Osteoblast (primary cell): Measurements from ENCODE around the gene KCNA1. TPM values are rescaled to one million over a fixed set of nuclear protein-coding genes. Genes with fewer than 3 reads are reported as not detected.
A peak's percentile ranks its signal among the peaks of the same experiment; 100 is the strongest.

Source experiments
- DNase-seq: peaks from one replicate; pipeline ENCODE4 v3.0.0; 2011; ENCODE audit warnings: low spot score, mixed read lengths; ENCODE audit not compliant: insufficient read length; ENCODE audit errors: missing footprints
- H2AFZ ChIP-seq: 2 replicates; pipeline ENCODE4 v1.6.0; 2011; ENCODE audit warnings: mild to moderate bottlenecking, low read length
- H3K27ac ChIP-seq: 2 replicates; pipeline ENCODE4 v1.5.1; 2011; ENCODE audit warnings: mild to moderate bottlenecking, low read depth, low read length, moderate library complexity
- H3K27me3 ChIP-seq: 2 replicates; pipeline ENCODE4 v1.6.0; 2012; ENCODE audit warnings: mild to moderate bottlenecking, control low read depth, inconsistent platforms, low read length, moderate library complexity; ENCODE audit not compliant: insufficient read depth
- H3K36me3 ChIP-seq: 2 replicates; pipeline ENCODE4 v1.5.1; 2011; ENCODE audit warnings: mild to moderate bottlenecking, low read length, control low read depth, moderate library complexity; ENCODE audit not compliant: insufficient read depth
- H3K4me1 ChIP-seq: 2 replicates; pipeline ENCODE4 v1.5.1; 2011; ENCODE audit warnings: mild to moderate bottlenecking, low read length, control low read depth, moderate library complexity; ENCODE audit not compliant: insufficient read depth
- H3K4me2 ChIP-seq: 2 replicates; pipeline ENCODE4 v1.6.0; 2011; ENCODE audit warnings: mild to moderate bottlenecking, low read length; ENCODE audit not compliant: insufficient read depth
- H3K4me3 ChIP-seq: fragments of 200-600 bp; sonication (generic); 3 replicates; pipeline ENCODE4 v1.5.1; 2012; ENCODE audit warnings: mild to moderate bottlenecking, low read length, inconsistent platforms; ENCODE audit not compliant: insufficient read depth
- H3K79me2 ChIP-seq: 2 replicates; pipeline ENCODE4 v1.6.0; 2012; ENCODE audit warnings: mild to moderate bottlenecking, low read length, control low read depth, inconsistent platforms; ENCODE audit not compliant: insufficient read depth
- H3K9me3 ChIP-seq: 2 replicates; pipeline ENCODE4 v1.5.1; 2011; ENCODE audit warnings: low read depth, low read length, control low read depth
- H4K20me1 ChIP-seq: 2 replicates; pipeline ENCODE4 v1.6.0; 2012; ENCODE audit warnings: mild to moderate bottlenecking, low read length, control low read depth; ENCODE audit not compliant: insufficient read depth
- CTCF ChIP-seq: IDR thresholded peaks from 2 replicates; pipeline ENCODE4 v1.5.1; 2011; ENCODE audit warnings: mild to moderate bottlenecking, low read depth, low read length, moderate library complexity; ENCODE audit errors: extremely low read depth
- total RNA-seq: library from RNA; depleted of rRNA; stranded (reverse); fragments of >200 nt; gene quantifications from 2 replicates; pipeline ENCODE4 v1.2.3, GENCODE V29; 2012

KCNA1 gene
- total RNA-seq, 1 donor, result under 0.01 TPM

- H3K79me2 ChIP-seq, result no peaks in the 10 kb centered on the region
- peak; percentile 35 for DNase-seq
- H3K27ac ChIP-seq, result no peak overlapping the region
- no peak overlapping the region for H3K4me3 ChIP-seq
- no peak overlapping the region for H2AFZ ChIP-seq
- H3K4me1 ChIP-seq, result no peaks in the 10 kb centered on the region
- H4K20me1 ChIP-seq, result no peaks in the 10 kb centered on the region
- no peaks in the 10 kb centered on the region for H3K9me3 ChIP-seq
- H3K27me3 ChIP-seq, result peaks cover 39% of the 10 kb centered on the region
- H3K36me3 ChIP-seq, result no peaks in the 10 kb centered on the region
- no peak overlapping the region for H3K4me2 ChIP-seq
- TF ChIP-seq CTCF, result no peak
Measured at GRCh38 chr12:4909410-4909733, 333 bp upstream of the KCNA1 start.

DNA sequence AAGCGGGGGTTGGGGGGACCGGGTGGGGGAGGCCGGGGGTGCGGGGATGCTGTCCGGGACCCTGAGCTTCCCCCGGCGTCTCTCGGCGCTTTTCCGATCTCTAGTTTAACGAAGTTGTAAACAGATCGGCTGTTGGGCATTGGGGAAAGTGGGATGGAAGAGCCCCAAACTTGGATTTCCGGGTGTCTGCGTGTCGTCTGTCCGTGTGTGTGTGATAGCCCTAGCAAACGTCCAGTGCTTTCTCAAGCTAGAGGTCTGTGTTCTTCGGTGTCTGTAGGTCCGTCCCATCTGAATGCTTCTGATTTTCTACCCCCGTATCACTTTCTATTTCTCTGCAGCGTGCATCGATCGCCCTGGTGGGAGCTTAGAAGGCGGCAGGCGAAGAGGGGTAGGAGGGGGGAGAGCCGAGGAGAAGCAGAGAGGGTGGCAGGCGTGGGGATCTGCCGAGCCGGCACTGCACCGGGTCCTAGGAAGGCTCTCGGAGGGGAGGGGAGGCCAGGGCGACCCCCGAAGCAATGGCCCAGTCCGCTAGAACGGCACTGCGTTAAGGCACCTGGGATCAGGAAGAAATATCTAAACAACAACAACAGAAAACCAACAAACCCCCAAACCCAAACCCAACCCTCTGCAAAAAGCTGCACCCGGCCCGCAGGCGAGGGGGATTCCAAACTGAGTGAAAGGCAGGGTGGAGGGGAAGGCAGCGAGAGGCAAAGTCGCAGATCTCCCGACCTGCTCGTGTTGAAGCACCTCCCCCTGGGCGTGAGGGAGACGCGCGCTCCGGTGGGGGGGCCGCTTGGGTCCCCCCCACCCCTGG, 1.0 kb downstream of the KCNA1 start:
- peak; percentile 76 for DNase-seq

DNA sequence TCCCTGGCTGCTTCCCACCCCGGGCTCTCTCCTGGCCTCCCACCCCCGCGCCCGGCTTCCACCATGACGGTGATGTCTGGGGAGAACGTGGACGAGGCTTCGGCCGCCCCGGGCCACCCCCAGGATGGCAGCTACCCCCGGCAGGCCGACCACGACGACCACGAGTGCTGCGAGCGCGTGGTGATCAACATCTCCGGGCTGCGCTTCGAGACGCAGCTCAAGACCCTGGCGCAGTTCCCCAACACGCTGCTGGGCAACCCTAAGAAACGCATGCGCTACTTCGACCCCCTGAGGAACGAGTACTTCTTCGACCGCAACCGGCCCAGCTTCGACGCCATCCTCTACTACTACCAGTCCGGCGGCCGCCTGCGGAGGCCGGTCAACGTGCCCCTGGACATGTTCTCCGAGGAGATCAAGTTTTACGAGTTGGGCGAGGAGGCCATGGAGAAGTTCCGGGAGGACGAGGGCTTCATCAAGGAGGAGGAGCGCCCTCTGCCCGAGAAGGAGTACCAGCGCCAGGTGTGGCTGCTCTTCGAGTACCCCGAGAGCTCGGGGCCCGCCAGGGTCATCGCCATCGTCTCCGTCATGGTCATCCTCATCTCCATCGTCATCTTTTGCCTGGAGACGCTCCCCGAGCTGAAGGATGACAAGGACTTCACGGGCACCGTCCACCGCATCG, 1.8 kb downstream of the KCNA1 start:
- Histone ChIP-seq H3K27ac (no peak overlapping the region), H3K79me2 (no peaks in the 10 kb centered on the region), H3K36me3 (no peaks in the 10 kb centered on the region), H3K9me3 (no peaks in the 10 kb centered on the region), H3K4me1 (no peaks in the 10 kb centered on the region), H2AFZ (no peak overlapping the region), H3K27me3 (peaks cover 39% of the 10 kb centered on the region), H3K4me2 (no peak overlapping the region), H4K20me1 (no peaks in the 10 kb centered on the region), H3K4me3 (no peak overlapping the region)
- no peak for TF ChIP-seq CTCF
- DNase-seq, result peak; percentile 45

More for the DNA sequence above, 1.0 kb downstream of the KCNA1 start:
- H2AFZ ChIP-seq, result no peak overlapping the region
- H3K4me2 ChIP-seq, result peak overlapping the region; percentile 48
- H3K79me2 ChIP-seq, result no peaks in the 10 kb centered on the region
- no peak for TF ChIP-seq CTCF
- no peaks in the 10 kb centered on the region for H3K9me3 ChIP-seq
- H4K20me1 ChIP-seq, result no peaks in the 10 kb centered on the region
- H3K27me3 ChIP-seq, result peaks cover 39% of the 10 kb centered on the region
- H3K36me3 ChIP-seq, result no peaks in the 10 kb centered on the region
- H3K4me3 ChIP-seq, result peak overlapping the region; percentile 42
- H3K4me1 ChIP-seq, result no peaks in the 10 kb centered on the region
- no peak overlapping the region for H3K27ac ChIP-seq

DNA sequence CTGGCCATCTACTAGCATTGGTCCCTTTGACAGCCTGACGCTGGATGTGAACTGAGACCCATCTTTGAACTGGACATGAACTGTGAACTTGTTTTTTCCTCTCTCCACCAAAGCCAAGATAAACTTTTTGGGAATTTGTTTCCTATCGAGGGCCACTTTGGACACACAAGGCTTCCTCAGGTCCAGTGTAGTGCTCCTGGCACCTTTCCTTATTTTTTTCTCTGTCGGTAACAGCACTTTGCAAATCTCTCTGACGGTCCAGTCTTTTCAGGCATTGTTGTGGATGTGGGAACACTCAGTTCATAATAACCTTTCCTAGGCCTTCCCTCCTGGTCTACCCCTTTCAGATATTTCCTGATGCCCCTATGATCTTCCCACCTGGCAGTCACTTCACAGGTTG, 5.0 kb downstream of the KCNA1 start:
- Histone ChIP-seq H3K4me2 (no peak overlapping the region), H3K4me3 (no peak overlapping the region), H3K79me2 (no peaks in the 10 kb centered on the region), H3K36me3 (no peaks in the 10 kb centered on the region), H2AFZ (no peak overlapping the region), H4K20me1 (no peaks in the 10 kb centered on the region), H3K27me3 (peaks cover 23% of the 10 kb centered on the region), H3K9me3 (no peaks in the 10 kb centered on the region), H3K27ac (no peak overlapping the region), H3K4me1 (no peaks in the 10 kb centered on the region)
- no peak for DNase-seq
- no peak for TF ChIP-seq CTCF
